ENCODE measurements around the gene CCN5. TPM values are rescaled to one million over a fixed set of nuclear protein-coding genes. Genes with fewer than 3 reads are reported as not detected.

The CCN5 gene
- total RNA-seq, 1 experiment from 2014 or later, result 0.37 TPM

DNA sequence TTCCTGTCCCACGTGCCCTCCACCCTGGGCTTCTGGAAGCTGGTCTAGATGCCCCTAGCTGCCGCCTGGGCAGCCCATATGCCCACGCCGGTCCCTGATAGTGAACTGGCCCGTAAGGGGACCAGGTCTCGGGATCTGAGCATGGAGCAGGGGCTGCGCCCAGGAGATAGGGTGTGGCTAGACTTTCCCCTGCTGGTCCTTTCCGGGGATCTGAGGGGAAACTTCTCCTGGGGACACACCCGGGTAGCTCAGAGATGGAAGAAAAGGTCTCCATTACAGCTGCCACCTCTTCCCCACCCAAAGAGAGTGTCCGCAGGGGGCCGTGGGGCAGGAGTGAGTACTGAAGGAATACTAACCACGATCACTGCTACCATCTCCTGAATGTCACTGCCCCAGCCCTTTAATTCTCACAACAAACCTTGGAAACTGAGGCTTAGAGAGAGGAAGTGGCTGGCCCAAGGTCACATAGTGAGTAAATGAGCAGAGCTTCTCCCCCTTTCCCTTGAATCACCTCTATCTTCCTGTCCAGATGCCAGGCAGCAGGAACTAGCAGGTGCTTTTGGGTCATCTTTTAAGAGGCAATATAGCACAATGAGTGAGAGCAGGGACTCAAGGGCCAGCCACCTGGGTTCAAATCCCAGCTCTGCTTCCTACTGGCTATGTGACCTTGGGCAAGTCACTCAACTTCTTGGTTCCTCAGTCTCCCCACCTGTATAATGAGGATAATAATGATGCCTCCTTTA is 11.8 kb upstream of the CCN5 start:
- H3K36me3 Mint-ChIP-seq, result no peaks in the 10 kb centered on the region
- no peak for TF ChIP-seq GRHL2 (CRISPR knock-in tag; IDR thresholded peaks at IDR 0.05; ENCODE audit: insufficient replicate concordance, severe bottlenecking)
- TF ChIP-seq NR3C1 (CRISPR knock-in tag; conservative IDR thresholded peaks at IDR 0.05; ENCODE audit: low read depth), result no peak
- no peak for TF ChIP-seq NFE2L1 (CRISPR knock-in tag; IDR thresholded peaks at IDR 0.05)
- TF ChIP-seq, protein P1, sequence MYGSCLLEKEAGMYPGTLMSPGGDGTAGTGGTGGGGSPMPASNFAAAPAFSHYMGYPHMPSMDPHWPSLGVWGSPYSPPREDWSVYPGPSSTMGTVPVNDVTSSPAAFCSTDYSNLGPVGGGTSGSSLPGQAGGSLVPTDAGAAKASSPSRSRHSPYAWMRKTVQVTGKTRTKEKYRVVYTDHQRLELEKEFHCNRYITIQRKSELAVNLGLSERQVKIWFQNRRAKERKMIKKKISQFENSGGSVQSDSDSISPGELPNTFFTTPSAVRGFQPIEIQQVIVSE (CRISPR knock-in tag; IDR thresholded peaks at IDR 0.05; ENCODE audit: borderline replicate concordance), result no peak
- TF ChIP-seq GTF2I (CRISPR knock-in tag; conservative IDR thresholded peaks at IDR 0.05), result no peak
- TF ChIP-seq, protein P2, sequence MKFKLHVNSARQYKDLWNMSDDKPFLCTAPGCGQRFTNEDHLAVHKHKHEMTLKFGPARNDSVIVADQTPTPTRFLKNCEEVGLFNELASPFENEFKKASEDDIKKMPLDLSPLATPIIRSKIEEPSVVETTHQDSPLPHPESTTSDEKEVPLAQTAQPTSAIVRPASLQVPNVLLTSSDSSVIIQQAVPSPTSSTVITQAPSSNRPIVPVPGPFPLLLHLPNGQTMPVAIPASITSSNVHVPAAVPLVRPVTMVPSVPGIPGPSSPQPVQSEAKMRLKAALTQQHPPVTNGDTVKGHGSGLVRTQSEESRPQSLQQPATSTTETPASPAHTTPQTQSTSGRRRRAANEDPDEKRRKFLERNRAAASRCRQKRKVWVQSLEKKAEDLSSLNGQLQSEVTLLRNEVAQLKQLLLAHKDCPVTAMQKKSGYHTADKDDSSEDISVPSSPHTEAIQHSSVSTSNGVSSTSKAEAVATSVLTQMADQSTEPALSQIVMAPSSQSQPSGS (CRISPR knock-in tag; IDR thresholded peaks at IDR 0.05; ENCODE audit: borderline replicate concordance, low read depth), result no peak
- TF ChIP-seq, protein P3, sequence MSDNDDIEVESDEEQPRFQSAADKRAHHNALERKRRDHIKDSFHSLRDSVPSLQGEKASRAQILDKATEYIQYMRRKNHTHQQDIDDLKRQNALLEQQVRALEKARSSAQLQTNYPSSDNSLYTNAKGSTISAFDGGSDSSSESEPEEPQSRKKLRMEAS (CRISPR knock-in tag; IDR thresholded peaks at IDR 0.05), result no peak
- TF ChIP-seq SOX15 (CRISPR knock-in tag; IDR thresholded peaks at IDR 0.05), result no peak
- TF ChIP-seq, protein P4, sequence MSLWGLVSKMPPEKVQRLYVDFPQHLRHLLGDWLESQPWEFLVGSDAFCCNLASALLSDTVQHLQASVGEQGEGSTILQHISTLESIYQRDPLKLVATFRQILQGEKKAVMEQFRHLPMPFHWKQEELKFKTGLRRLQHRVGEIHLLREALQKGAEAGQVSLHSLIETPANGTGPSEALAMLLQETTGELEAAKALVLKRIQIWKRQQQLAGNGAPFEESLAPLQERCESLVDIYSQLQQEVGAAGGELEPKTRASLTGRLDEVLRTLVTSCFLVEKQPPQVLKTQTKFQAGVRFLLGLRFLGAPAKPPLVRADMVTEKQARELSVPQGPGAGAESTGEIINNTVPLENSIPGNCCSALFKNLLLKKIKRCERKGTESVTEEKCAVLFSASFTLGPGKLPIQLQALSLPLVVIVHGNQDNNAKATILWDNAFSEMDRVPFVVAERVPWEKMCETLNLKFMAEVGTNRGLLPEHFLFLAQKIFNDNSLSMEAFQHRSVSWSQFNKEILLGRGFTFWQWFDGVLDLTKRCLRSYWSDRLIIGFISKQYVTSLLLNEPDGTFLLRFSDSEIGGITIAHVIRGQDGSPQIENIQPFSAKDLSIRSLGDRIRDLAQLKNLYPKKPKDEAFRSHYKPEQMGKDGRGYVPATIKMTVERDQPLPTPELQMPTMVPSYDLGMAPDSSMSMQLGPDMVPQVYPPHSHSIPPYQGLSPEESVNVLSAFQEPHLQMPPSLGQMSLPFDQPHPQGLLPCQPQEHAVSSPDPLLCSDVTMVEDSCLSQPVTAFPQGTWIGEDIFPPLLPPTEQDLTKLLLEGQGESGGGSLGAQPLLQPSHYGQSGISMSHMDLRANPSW (CRISPR knock-in tag; conservative IDR thresholded peaks at IDR 0.05; ENCODE audit: low read depth), result no peak
- no peak for TF ChIP-seq TEAD1 (CRISPR knock-in tag; IDR thresholded peaks at IDR 0.05)
- H3K9me3 Mint-ChIP-seq, result no peaks in the 10 kb centered on the region
- peaks cover 22% of the 10 kb centered on the region for H3K4me1 Mint-ChIP-seq
- DNase-seq (ENCODE audit: low spot score) (no peak), ATAC-seq (no peak)
- CTCF ChIA-PET, result interaction anchor here (0.6 to 1.5 kb wide), 3 partner anchors 14 to 44 kb away, joined by 3 read pairs; no protein-coding TSS in a partner anchor
- no peak overlapping the region for H3K4me3 Mint-ChIP-seq
- H3K27me3 Mint-ChIP-seq (ENCODE audit: low read depth), result no peaks in the 10 kb centered on the region
- no peak overlapping the region for H3K27ac Mint-ChIP-seq
- POLR2A ChIA-PET, result no interaction called here

DNA sequence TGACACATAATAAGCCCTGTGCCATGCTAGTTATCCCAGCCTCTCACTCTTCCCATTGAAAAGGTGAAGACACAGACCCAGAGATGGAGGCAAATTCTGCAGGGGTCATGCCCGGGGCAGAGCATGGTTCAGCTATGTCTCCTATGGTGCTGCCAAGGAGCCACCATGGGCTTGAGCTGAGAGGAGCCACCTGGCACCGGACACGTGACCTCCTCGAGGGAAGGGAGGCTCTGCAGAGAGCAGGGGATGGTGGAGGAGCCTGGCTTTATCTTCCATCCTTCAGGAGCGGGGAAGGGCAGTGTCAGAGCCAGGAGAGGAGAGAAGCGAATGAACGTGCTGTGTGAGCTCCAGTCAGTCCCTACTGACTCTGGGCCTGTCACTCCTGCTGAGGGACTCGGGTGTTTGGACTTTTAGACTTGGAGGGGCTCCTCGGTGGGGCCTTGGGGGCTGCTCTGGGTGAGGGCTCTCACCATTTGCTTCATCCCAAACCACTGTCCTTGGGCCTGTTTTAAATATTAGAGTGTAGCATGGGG is 11.1 kb upstream of the CCN5 start:
- Mint-ChIP-seq H3K9me3 (no peaks in the 10 kb centered on the region), H3K27ac (no peak overlapping the region), H3K36me3 (no peaks in the 10 kb centered on the region), H3K27me3 (ENCODE audit: low read depth) (no peaks in the 10 kb centered on the region), H3K4me1 (peaks cover 22% of the 10 kb centered on the region), H3K4me3 (no peak overlapping the region)
- ATAC-seq (no peak), DNase-seq (ENCODE audit: low spot score) (no peak)
- ChIA-PET POLR2A (no interaction called here), CTCF (interaction anchor here (1.5 kb wide), 1 partner anchor 43 kb away, joined by 3 read pairs; no protein-coding TSS in a partner anchor)
- TF ChIP-seq SMAD4 (CRISPR knock-in tag; IDR thresholded peaks at IDR 0.05) (no peak), ZNF671 (CRISPR knock-in tag; IDR thresholded peaks at IDR 0.05) (no peak), GRHL2 (CRISPR knock-in tag; IDR thresholded peaks at IDR 0.05; ENCODE audit: insufficient replicate concordance, severe bottlenecking) (no peak), SP1 (CRISPR knock-in tag; conservative IDR thresholded peaks at IDR 0.05) (no peak), ZBTB21 (CRISPR knock-in tag; IDR thresholded peaks at IDR 0.05; ENCODE audit: borderline replicate concordance) (no peak), ZNF232 (CRISPR knock-in tag; IDR thresholded peaks at IDR 0.05) (no peak), NR3C1 (CRISPR knock-in tag; conservative IDR thresholded peaks at IDR 0.05; ENCODE audit: low read depth) (no peak), JUN (CRISPR knock-in tag; IDR thresholded peaks at IDR 0.05) (no peak), NFATC4 (CRISPR knock-in tag; IDR thresholded peaks at IDR 0.05) (no peak), ZNF396 (CRISPR knock-in tag; IDR thresholded peaks at IDR 0.05; ENCODE audit: borderline replicate concordance) (no peak), RORB (CRISPR knock-in tag; IDR thresholded peaks at IDR 0.05) (no peak), ZNF416 (CRISPR knock-in tag; IDR thresholded peaks at IDR 0.05) (no peak)
- TF ChIP-seq, protein P5, sequence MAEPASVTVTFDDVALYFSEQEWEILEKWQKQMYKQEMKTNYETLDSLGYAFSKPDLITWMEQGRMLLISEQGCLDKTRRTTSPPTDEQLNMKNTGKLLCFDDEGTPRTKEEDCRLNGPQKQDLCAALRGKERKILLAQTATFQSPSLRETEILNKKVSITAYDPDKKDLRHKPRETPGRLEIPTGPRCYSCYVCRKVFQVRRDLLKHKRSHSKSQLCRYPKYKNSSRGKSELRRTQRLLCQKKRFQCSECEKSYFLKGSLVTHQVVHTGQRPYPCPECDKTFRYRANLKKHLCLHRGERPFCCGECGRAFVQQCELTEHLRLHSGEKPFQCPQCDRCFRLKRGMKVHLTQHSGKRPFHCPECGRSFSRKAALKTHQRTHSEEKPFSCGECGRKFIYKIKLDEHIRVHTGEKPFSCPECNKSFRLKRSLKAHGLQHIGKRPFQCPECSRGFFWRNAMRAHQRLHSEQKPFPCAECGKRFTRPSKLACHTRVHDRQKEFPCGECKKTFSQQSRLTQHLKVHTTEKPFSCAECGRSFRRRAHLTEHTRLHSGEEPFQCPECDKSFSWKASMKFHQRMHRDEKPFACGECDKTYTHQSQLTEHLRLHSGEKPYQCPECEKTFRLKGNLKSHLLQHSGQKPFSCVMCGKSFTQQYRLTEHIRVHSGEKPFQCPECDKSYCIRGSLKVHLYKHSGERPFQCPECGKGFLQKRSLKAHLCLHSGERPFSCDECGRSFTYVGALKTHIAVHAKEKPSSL (CRISPR knock-in tag; conservative IDR thresholded peaks at IDR 0.05), result no peak
- TF ChIP-seq, protein P1 (CRISPR knock-in tag; IDR thresholded peaks at IDR 0.05; ENCODE audit: borderline replicate concordance), result no peak
- TF ChIP-seq, protein P6, sequence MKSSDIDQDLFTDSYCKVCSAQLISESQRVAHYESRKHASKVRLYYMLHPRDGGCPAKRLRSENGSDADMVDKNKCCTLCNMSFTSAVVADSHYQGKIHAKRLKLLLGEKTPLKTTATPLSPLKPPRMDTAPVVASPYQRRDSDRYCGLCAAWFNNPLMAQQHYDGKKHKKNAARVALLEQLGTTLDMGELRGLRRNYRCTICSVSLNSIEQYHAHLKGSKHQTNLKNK (CRISPR knock-in tag; IDR thresholded peaks at IDR 0.05), result no peak
- TF ChIP-seq, protein P7, sequence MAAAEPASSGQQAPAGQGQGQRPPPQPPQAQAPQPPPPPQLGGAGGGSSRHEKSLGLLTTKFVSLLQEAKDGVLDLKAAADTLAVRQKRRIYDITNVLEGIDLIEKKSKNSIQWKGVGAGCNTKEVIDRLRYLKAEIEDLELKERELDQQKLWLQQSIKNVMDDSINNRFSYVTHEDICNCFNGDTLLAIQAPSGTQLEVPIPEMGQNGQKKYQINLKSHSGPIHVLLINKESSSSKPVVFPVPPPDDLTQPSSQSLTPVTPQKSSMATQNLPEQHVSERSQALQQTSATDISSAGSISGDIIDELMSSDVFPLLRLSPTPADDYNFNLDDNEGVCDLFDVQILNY (CRISPR knock-in tag; IDR thresholded peaks at IDR 0.05), result no peak
